Parathyroid adenoma (tissue), 2 donors: ENCODE results near the gene ATP6V0B.

Source experiments
- H2AFZ ChIP-seq: fragments of 300-600 bp; sonication (generic); one replicate; pipeline ENCODE4 v1.7.0; 2017; ENCODE audit warnings: antibody characterized with exemption, mild to moderate bottlenecking
- H3K27ac ChIP-seq: fragments of 300-600 bp; sonication (generic); one replicate; pipeline ENCODE4 v1.7.0; 2017
- H3K27me3 ChIP-seq: fragments of 300-600 bp; sonication (generic); one replicate; pipeline ENCODE4 v1.7.0; 2017; ENCODE audit warnings: low read length; ENCODE audit not compliant: control insufficient read depth, insufficient read depth
- H3K36me3 ChIP-seq: fragments of 300-600 bp; sonication (generic); one replicate; pipeline ENCODE4 v1.7.0; 2017; ENCODE audit warnings: low read length; ENCODE audit not compliant: control insufficient read depth, insufficient read depth
- H3K4me1 ChIP-seq: fragments of 300-600 bp; sonication (generic); one replicate; pipeline ENCODE4 v1.7.0; 2017; ENCODE audit warnings: control low read depth
- H3K4me2 ChIP-seq: fragments of 300-600 bp; sonication (generic); one replicate; pipeline ENCODE4 v1.7.0; 2017; ENCODE audit warnings: low read length
- H3K4me3 ChIP-seq: fragments of 300-600 bp; sonication (generic); one replicate; pipeline ENCODE4 v1.7.0; 2017; ENCODE audit warnings: low read depth, low read length
- H3K79me2 ChIP-seq: fragments of 300-600 bp; sonication (generic); one replicate; pipeline ENCODE4 v1.7.0; 2017; ENCODE audit warnings: control low read depth
- H3K9ac ChIP-seq: fragments of 300-600 bp; sonication (generic); one replicate; pipeline ENCODE4 v1.7.0; 2017; ENCODE audit warnings: mild to moderate bottlenecking
- H3K9me3 ChIP-seq: fragments of 300-600 bp; sonication (generic); one replicate; pipeline ENCODE4 v1.7.0; 2017; ENCODE audit warnings: low read length; ENCODE audit not compliant: control insufficient read depth
- TF ChIP-seq, protein P1 (sequence below): fragments of 300-600 bp; sonication (generic); IDR thresholded peaks from one replicate; pipeline ENCODE4 v1.7.0; 2017; ENCODE audit warnings: antibody characterized with exemption, mild to moderate bottlenecking
- donor health status: primary hyperparathyroidism.

The ATP6V0B gene

DNA sequence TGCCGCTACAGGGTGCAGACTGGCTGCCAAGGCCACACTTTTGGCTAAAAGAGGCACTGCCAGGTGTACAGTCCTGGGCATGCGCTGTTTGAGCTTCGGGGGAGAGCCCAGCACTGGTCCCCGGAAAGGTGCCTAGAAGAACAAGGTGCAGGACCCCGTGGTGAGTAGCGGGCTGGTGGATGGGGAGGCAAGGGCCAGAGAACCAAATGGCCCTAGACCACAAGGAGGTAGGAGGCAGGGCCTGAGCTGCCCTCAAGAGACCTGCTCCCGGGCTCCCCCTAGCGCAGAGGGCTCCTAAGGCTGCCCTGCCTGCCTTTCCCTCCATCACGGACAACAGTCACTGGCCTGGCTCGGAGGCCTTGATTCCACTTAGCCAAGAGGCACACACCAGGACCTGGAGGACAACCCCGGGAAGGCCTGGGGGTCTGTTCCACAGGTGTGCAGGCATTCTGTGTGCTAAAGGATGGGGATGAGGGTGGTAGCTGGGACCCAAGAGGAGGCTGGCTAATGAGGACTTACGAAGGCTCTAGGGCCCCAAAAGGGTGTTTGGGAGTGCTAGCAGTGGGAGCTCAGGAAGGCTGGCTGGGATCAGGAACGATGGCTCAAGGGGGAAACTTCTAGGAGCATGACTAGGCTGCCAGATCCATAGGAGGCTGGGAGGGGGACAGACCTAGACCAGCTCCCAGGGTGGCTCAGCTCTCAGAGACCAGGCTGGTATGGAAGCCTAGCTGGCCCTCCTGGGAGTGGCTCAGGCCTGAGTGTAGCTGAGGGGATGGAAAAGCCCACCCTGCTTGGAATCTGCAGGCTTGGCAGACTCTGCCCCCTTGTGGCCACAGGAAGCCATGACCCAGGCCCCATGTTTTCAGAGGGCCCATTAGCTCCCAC lies 40.4 kb upstream of the ATP6V0B start:
- peak overlapping the region; percentile 49 for H3K4me3 ChIP-seq
- peaks cover 20% of the 10 kb centered on the region for H3K4me1 ChIP-seq
- TF ChIP-seq, protein P1, sequence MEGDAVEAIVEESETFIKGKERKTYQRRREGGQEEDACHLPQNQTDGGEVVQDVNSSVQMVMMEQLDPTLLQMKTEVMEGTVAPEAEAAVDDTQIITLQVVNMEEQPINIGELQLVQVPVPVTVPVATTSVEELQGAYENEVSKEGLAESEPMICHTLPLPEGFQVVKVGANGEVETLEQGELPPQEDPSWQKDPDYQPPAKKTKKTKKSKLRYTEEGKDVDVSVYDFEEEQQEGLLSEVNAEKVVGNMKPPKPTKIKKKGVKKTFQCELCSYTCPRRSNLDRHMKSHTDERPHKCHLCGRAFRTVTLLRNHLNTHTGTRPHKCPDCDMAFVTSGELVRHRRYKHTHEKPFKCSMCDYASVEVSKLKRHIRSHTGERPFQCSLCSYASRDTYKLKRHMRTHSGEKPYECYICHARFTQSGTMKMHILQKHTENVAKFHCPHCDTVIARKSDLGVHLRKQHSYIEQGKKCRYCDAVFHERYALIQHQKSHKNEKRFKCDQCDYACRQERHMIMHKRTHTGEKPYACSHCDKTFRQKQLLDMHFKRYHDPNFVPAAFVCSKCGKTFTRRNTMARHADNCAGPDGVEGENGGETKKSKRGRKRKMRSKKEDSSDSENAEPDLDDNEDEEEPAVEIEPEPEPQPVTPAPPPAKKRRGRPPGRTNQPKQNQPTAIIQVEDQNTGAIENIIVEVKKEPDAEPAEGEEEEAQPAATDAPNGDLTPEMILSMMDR: peak; percentile 59
- no peaks in the 10 kb centered on the region for H3K36me3 ChIP-seq
- H2AFZ ChIP-seq: peak overlapping the region; percentile 88
- peak overlapping the region; percentile 66 for H3K27ac ChIP-seq
- H3K9ac ChIP-seq: no peak overlapping the region
- H3K9me3 ChIP-seq: no peaks in the 10 kb centered on the region
- no peaks in the 10 kb centered on the region for H3K79me2 ChIP-seq
- H3K27me3 ChIP-seq: no peaks in the 10 kb centered on the region
- H3K4me2 ChIP-seq: peak overlapping the region; percentile 90

DNA sequence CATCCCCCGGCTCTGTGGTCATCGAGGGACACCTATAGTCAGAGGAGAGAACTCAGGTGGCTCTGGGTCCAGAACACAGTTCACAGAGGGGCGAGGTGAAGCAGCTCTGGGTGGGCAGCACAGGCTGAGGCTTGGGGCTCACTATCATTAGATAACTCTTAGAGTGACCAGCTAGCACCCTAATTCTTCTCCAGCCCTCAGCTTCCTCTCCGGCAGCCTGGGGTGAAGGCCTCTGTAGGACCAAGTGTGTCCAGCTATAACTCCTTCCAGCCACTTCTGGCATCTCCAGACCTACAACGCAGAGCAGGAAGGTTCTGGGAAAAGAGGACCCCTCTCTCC lies 39.8 kb upstream of the ATP6V0B start:
- Histone ChIP-seq H3K27me3 (no peaks in the 10 kb centered on the region), H2AFZ (no peak overlapping the region), H3K79me2 (no peaks in the 10 kb centered on the region), H3K27ac (no peak overlapping the region), H3K4me2 (no peak overlapping the region), H3K9me3 (no peaks in the 10 kb centered on the region), H3K4me1 (peaks cover 20% of the 10 kb centered on the region), H3K36me3 (no peaks in the 10 kb centered on the region), H3K4me3 (no peak overlapping the region), H3K9ac (no peak overlapping the region)
- TF ChIP-seq, protein P1: no peak

DNA sequence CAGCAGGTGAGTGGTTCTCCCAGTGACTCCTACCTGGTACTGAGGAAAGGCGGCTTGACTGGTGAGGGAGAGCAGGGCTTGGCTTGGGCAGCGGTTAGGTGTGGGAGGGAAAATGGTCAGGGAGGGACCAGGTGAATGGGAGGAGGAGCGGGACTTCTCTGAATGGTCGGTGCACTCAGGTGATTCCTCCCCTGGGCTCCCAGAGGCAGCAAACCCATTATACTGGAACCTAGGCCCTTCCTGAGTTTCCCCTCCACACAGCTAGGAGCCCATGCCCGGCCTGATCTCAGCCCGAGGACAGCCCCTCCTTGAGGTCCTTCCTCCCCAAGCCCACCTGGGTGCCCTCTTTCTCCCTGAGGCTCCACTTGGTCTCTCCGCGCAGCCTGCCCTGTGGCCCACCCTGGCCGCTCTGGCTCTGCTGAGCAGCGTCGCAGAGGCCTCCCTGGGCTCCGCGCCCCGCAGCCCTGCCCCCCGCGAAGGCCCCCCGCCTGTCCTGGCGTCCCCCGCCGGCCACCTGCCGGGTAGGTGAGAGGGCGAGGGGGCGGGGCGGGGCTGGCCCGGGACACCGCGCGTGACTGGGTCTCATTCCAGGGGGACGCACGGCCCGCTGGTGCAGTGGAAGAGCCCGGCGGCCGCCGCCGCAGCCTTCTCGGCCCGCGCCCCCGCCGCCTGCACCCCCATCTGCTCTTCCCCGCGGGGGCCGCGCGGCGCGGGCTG lies 38.9 kb upstream of the ATP6V0B start:
- Histone ChIP-seq H3K36me3 (no peaks in the 10 kb centered on the region), H3K27ac (no peak overlapping the region), H3K9me3 (no peaks in the 10 kb centered on the region), H3K4me1 (peaks cover 20% of the 10 kb centered on the region), H3K9ac (no peak overlapping the region), H3K27me3 (no peaks in the 10 kb centered on the region), H3K4me3 (no peak overlapping the region), H3K79me2 (no peaks in the 10 kb centered on the region), H2AFZ (peak overlapping the region; percentile 15), H3K4me2 (no peak overlapping the region)
- TF ChIP-seq, protein P1: no peak

DNA sequence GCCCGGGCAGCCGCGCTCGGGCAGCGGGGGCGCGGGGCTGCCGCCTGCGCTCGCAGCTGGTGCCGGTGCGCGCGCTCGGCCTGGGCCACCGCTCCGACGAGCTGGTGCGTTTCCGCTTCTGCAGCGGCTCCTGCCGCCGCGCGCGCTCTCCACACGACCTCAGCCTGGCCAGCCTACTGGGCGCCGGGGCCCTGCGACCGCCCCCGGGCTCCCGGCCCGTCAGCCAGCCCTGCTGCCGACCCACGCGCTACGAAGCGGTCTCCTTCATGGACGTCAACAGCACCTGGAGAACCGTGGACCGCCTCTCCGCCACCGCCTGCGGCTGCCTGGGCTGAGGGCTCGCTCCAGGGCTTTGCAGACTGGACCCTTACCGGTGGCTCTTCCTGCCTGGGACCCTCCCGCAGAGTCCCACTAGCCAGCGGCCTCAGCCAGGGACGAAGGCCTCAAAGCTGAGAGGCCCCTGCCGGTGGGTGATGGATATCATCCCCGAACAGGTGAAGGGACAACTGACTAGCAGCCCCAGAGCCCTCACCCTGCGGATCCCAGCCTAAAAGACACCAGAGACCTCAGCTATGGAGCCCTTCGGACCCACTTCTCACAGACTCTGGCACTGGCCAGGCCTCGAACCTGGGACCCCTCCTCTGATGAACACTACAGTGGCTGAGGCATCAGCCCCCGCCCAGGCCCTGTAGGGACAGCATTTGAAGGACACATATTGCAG lies 38.2 kb upstream of the ATP6V0B start:
- TF ChIP-seq, protein P1: peak; percentile 14
- Histone ChIP-seq H3K9ac (no peak overlapping the region), H3K27ac (peak overlapping the region; percentile 62)

More for the DNA sequence above, 38.2 kb upstream of the ATP6V0B start:
- no peaks in the 10 kb centered on the region for H3K27me3 ChIP-seq
- peak overlapping the region; percentile 10 for H3K4me2 ChIP-seq
- H3K36me3 ChIP-seq: no peaks in the 10 kb centered on the region
- no peaks in the 10 kb centered on the region for H3K9me3 ChIP-seq
- H3K4me3 ChIP-seq: no peak overlapping the region
- H3K4me1 ChIP-seq: peaks cover 20% of the 10 kb centered on the region
- H2AFZ ChIP-seq: peak overlapping the region; percentile 66
- no peaks in the 10 kb centered on the region for H3K79me2 ChIP-seq
